Activated T-helper 1 cell treated with Interleukin-2 at 50 U/mL for 16 hours (primary cell): Measurements from ENCODE around the gene LARGE1.
A peak's percentile ranks its signal among the peaks of the same experiment; 100 is the strongest.

Source experiments
- DNase-seq: peaks from one replicate; pipeline ENCODE4 v3.0.0-alpha.2; 2020; ENCODE audit warnings: low read depth

The LARGE1 gene

GRCh38 chr22:33920197-33920540 lies at the start of gene LARGE1:
LARGE1 (minus strand) TSS chr22:33920476.
- DNase-seq: no peak

GRCh38 chr22:33969045-33969444 lies 48.8 kb upstream of the LARGE1 start:
- DNase-seq: no peak

DNA sequence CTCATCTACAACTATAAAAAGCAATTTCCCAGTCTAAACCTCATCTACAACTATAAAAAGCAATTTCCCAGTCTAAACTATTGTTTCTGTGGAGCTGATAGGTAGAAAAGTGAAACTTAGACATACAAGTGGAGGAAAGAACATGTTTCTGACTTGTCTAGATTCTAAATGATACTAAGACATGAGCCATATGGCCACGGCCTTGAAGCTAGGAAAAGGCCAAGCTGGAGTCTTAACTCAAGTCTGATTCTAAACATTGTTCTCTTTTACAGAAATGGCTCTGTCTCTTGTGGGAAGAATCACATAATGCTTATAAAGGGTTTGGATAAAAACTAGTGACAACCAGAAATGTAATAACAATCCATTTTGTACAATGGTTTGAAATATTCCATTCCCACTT lies 43.8 kb upstream of the LARGE1 start:
- DNase-seq: no peak

- no peak for DNase-seq
Measured at GRCh38 chr22:33962409-33962808, 42.1 kb upstream of the LARGE1 start.

- DNase-seq: no peak
Measured at GRCh38 chr22:33958741-33959140, 38.5 kb upstream of the LARGE1 start.

- no peak for DNase-seq
Measured at GRCh38 chr22:33957086-33957485, 36.8 kb upstream of the LARGE1 start.

DNA sequence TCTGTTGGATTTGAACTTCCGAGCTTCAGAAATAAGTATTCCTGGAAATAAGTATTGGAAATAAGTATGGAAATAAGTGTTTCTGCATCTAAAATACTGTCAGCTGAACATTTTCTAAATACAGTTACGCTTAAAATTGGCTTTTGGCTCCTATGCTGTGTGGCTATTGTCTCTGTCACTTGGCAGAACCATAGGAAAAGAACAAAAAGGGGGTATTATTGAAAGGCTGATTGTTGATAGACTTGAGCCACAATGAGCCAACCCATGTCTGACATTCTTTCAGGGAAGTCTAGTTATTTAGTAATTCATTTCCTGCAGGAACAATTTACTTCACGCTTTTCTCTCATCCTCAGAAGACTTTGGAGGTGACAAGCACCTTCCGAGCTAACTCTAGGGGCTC lies 32.5 kb upstream of the LARGE1 start:
- no peak for DNase-seq

DNA sequence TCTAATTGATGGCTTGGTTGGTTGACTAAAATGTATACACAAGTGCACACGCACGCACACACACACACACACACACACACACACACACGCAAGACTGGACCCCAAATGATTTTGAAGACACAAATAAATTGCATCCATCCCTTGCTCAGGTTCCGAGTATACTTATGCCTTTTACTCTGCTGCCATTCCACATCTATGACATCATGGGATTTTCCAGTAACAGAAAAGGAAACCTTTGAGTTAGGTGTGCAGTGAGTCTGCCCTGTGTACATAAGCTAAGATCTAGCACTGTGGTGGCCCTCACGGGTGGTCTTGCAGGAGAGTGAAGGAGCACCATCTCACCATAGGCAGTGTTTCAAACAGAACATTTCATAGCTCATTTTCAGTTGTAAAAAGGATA lies 20.5 kb upstream of the LARGE1 start:
- DNase-seq: no peak

DNA sequence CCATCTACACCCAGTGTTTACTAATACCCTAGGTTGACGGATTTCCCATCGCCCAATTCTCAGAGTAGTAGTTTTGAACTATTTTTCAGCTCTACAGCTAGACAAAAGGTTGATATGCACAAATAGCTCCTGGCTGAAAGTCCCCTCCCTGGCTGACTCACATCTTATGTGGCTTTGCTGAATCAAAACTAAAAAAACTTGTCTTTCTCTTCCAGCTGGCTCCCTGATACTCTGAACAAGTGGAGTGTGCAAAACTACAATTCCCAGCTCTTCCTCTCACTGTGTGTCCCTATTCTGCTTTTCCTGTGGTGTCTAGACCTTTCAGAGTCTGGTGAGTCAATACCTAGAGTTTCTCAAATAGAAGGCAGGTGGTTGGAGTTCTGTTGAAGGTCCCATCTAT lies 12.7 kb upstream of the LARGE1 start:
- DNase-seq: no peak

- no peak for DNase-seq
Measured at GRCh38 chr22:33931406-33931805, 11.1 kb upstream of the LARGE1 start.

DNA sequence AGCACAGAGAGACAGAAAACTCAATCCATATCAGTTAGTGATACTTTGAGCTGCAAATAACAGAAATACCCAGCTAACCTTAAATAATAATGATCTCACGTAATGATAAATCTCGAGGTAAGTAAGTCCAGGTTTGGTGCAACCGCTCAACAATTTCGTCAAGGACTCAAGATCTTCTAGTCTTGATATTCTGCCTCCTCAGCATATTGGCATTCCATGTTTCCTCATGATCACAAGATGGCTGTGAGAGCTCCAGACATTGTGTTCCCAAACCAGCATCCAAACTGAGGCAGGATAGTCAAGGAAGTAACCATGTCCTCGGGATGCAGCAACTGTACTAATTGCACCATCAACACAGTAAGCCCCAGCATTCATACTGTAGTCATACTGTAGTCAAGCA lies 7.5 kb upstream of the LARGE1 start:
- DNase-seq: no peak

GRCh38 chr22:33925194-33925593 lies 4.9 kb upstream of the LARGE1 start:
- no peak for DNase-seq

DNA sequence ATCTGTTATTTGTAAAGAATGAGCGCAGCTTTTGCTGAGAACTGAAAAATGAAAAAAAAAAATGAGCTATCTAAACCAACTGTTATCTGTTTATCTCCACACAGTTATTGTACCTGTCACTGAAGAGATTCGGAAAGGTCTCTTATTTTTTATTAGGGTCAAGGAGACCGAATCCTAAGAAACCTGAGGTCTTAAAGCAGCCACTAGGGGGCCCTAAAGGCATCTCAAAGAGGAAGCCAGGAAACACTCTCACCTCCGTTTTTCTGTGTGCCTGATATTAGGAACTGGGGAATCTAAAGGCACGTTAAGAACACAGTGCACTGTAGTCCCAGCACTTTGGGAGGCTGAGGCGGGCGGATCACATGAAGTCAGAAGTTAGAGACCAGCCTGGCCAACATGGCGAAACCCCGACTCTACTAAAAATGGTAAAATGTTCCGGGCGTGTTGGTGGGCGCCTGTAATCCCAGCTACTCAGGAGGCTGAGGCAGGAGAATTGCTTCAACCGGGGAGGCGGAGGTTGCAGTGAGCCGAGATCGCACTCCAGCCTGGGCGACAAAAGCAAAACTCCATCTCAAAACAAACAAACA lies 3.5 kb upstream of the LARGE1 start:
- DNase-seq: no peak

GRCh38 chr22:33923033-33923432 lies 2.8 kb upstream of the LARGE1 start:
- no peak for DNase-seq

DNA sequence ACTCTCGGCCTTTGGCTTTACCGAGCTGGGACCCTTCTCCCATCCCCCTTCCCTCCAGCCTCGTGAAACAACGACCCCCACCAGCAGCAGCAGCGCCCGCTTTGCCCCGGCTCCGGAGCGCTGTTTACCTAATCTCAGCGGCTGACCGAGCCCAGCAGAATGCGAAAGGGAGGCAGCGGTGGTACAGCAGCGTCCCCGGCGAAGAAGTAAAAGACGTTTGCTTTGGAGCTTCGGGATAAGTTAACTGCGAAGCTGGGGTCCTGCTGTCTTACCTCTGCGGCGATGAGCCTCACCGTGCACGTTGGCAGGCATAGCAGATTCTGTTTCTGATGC lies 2.0 kb upstream of the LARGE1 start:
- DNase-seq: no peak

DNA sequence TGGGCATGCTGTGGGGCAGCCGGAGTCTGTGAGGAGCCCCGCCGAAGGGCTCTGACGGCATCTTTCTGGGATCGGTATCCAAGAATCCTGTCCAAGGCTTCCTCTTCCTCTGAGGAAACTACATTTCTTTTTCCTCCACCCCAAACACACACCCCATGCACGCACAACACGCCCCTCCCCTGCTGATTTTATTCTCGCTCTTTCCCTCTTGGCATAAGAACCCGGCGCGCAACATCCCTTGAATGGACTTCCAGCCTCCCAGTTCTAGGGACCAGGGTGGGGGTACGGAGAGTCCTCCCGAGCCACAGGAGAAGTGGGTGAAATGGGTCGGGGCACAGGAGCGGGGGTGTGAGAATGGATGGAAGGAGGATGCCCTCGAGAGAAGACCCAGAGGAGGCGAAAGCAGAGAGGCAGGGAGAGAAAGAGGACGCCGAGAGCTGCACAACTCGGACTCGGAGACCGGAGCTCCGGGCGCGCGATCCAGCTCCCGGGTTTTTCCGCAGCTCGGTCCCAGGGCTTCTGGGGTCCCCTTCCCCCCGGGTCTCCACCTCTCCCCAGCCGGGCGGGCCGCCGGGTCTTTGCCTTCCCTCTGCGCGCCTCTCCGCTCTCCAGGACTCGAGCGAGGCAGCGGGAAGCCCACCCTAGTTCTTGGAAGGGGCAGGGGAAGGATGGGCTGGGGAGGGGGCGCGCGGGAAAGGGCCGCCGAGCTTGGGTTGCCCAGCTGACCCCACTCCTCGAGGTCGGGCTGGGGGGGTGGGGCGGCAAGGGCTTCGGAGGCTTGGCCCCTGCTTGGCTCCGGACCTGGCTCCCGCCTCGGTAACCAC lies 1.5 kb upstream of the LARGE1 start:
- DNase-seq: no peak

GRCh38 chr22:33920927-33921524 lies 750 bp upstream of the LARGE1 start:
- peak; percentile 68 for DNase-seq

GRCh38 chr22:33919391-33920196 lies 682 bp downstream of the LARGE1 start:
- no peak for DNase-seq

GRCh38 chr22:33918676-33919365 lies 1.5 kb downstream of the LARGE1 start:
- DNase-seq: no peak

DNA sequence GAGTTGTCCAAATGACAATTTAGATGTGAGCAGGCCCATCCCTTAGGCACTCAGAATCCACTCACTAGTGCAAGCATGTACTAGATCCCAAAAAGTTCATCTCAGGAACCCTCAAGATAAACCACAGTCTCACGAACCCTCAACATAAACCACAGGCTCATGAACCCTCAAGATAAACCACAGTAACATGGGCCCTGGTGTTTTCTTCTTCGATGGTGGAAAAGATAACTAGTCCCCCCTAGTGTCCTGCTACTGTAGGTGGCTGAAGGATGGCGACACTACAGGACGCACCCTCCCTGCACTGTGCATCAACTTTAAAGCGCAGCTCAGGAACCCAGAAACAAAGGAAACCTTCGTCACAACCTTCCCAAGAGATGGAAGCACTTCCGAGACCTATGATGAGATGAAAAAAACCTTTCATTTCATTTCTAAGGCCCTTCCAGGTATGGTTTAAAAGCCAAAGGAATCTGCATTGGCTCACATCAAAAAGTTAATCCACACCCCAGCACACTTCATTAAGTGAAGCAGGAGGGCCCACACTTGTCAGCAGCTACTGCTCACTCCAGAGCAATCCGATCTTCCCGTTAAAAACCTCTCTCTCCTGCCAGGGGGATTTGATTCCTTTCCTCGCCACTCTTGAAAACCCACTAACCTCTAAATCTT lies 2.4 kb downstream of the LARGE1 start:
- DNase-seq: no peak

- no peak for DNase-seq
Measured at GRCh38 chr22:33914699-33915098, 5.6 kb downstream of the LARGE1 start.

GRCh38 chr22:33914131-33914530 lies 6.1 kb downstream of the LARGE1 start:
- no peak for DNase-seq
